HK-2 (cell line): ENCODE data around the gene ARFGEF2.
"Not testable (repeated sequence)": the region's sequence is repeated elsewhere in the genome, so short reads cannot be mapped to it uniquely, and the experiment has no call there.

ENCODE experiments used
- DNase-seq: peaks from one replicate; pipeline ENCODE4 v3.0.0-alpha.2; 2018; ENCODE audit not compliant: unreplicated experiment

The ARFGEF2 gene

DNA sequence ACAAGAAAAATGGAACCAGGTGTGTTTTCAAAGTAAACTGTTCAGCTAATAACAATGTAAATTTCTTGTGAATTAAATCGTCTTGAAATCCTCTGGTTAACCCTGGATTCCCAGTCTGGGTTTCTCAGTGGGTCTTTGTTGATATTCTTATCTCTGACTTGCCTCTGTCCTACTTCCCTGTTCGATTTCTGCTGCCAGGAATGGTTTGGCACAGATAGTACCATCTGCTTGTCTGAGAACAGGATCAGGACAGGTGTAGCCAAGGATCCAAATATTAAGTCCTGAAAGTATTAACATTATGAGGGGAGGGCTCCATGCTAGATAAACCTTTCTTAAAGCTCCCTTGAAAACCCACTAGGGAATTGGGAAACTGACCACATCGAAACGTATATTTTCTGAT, 30.1 kb downstream of the ARFGEF2 start:
- no peak for DNase-seq

DNA sequence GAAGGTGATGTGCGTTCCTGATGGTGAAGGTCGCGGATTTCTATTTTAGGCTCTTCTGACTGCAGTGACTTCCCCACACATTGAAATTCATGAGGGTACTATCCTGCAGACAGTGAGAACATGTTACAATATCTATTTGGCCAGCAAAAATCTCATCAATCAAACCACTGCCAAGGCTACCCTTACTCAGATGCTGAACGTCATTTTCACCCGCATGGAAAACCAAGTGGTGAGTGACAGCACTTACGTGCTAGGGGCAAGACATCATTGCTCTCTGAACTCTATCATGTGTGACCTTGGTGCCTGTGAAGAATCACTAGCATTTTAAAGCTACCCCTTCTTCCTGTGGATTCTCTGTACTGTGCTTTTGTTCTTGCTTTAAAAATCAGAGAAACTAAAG, 31.1 kb downstream of the ARFGEF2 start:
- no peak for DNase-seq

DNA sequence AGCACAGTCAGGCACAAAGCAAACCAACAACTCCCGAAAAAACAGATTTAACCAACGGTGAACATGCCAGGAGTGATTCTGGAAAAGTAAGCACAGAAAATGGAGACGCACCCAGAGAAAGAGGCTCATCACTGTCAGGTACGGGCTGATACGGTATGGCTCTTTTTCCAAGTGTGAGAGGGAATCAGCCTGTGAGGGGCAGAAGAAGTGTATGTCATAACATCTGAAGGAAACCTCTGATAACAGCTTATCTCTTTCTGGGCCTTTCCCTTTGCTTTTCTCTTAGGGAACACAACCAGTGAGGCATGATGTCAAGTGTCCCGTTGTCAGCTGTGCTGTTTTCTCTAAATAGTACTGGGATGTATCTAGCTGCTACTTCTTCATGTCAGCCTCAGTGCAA, 32.1 kb downstream of the ARFGEF2 start:
- no peak for DNase-seq

DNA sequence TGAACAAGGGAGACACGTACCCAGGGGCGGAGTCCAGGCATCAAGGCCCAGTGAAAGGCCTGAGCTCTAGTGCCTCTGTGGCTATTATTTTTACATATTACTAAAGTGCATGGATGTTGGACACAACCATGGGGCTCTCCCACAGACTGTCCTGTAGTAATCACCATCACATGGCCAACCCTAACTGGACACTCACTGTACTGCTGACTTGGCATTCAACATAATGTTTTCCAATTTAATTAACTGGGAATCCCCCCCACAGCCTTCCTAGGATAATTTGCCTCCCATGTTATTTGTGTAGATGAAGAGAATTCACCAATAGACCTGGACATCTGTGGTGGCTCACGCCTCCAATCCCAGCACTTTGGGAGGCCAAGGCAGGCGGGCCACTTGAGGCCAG, 34.5 kb downstream of the ARFGEF2 start:
- no peak for DNase-seq

DNA sequence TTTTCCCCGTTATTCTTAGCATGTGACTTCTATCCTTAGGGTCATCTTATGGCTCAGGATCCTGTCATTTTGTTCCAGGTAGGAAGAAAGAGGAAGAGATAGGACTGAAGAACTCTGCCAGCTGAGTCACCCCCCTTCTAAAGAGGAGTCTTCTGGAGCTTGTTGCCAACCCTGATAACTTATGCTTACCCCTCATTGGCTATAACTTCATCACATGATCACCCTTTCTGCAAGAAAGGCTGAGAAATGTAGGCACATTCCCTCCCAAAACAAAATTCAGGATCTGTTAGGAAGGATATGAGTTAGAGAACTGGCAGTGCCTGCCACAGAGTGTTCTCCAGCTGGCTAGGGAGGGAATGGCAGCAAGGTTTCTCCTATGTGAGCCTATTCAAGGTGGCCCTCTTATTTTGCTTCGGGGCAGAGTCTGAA, 35.6 kb downstream of the ARFGEF2 start:
- DNase-seq = no peak

DNA sequence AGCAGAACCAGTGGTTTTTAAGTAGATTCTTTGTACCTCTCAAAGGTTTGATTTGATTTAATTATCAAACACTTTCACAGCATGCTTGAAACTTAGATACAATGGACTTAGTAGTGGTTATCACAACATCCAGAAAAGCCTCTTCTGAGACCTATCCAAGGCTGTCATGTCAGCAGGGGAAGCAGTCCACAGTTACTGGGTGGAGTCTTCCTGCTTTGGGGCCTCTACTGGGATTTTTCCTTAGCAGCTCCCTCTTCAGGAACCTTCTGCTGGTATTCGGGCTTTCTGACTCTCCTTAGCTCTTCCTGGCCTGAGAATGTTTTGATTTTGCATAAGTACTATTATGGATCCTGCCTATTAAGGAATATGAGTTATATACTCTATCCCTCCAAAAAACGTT, 36.0 kb downstream of the ARFGEF2 start:
- DNase-seq = no peak

DNA sequence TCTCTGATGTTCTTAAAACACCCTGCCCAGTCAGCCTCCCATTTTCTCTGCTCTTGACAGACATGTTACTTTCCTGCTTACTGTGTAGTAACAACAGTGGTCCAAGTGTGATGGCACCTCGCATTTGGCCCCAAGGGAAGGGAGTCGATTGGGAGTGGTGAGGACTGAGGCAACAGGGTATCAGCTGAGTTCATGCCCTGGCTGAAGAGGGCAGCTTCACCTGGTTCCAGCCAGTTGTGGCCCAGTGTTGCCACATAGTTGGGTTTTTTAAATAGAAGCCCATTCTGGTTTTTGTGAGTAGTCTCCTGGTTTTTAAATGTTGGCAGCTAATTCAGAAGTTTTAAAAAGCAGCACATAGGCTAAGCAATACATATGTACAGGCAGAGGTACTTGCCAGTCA, 37.2 kb downstream of the ARFGEF2 start:
- no peak for DNase-seq

DNA sequence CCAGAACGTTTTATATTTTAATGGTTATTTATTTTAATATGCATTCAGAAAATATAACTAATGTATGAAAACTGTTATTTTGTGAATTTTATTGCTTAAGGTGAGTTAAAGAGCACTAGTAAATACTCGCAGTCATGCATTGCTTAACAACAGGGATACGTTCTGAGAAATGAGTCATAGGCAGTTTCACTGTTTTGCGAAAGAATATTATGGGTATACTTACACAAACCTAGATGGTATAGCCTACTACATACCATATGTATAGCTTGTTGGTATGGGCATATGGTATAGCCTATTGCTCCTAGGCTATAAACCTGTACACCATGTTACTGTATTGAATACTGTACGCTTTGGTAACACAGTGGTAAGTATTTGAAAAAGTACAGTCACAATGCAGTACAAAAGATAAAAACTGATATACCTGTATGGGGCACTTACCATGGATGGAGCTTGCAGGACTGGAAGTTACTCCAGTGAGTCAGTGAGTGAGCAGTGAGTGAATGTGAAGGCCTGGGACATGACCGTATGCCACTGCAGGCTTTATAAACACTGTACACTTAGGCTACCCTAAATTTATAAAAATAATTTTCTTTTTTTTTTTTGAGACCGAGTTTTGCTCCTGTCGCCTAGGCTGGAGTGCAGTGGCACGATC, 38.5 kb downstream of the ARFGEF2 start:
- no peak for DNase-seq

DNA sequence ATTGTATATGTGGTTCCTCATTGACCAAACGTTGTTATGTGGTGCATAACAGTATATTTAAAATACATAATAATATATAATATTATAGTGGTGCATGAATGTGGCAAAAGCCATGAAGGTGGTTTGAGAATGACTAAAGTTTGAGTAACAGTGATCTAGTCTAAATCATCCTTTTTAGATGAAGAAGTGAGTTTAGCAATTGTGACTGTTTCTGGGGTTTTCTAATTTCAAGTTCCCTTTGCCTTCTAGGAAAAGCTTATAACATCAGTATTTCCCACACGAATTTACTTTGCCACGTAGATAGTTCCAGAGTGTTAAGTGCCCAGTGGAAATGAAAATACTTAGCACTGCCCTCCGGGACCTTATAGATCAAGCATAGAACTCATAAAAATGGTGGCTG, 40.9 kb downstream of the ARFGEF2 start:
- no peak for DNase-seq

DNA sequence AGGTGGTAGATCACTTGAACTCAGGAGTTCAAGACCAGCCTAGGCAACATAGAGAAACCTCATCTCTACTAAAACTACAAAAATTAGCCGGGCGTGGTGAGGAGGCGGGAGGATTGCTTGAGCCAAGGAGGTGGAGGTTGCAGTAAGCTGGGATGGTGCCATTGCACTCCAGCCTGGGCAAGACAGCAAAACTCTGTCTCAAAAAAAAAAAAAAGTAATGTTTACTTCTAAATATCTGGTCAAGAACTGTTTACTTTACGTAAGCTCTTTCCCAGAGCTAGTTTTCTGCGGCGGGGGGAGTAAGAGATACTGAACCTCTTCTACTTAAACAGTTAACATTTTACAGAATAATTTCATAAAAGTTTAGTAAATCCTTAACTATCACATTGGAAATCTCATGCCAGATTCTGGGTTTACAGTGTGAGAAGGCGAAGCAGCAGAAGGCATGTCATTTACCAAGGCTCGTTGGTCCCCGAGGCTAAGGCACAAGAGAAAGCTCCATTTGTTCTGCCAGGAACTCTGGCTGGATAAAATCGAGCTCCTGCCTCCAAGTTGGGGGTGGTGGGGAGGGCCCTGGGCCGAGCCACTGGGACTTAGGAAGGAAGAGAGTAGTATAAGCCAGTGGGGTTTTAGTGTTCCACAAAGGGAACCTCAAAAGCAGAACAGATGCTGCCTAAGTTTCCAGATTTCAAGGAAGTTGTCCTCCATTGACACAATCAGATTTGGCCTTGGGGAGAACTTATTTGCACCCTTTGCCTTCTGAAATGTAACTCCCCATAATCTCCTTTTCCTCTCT, 41.7 kb downstream of the ARFGEF2 start:
- no peak for DNase-seq

DNA sequence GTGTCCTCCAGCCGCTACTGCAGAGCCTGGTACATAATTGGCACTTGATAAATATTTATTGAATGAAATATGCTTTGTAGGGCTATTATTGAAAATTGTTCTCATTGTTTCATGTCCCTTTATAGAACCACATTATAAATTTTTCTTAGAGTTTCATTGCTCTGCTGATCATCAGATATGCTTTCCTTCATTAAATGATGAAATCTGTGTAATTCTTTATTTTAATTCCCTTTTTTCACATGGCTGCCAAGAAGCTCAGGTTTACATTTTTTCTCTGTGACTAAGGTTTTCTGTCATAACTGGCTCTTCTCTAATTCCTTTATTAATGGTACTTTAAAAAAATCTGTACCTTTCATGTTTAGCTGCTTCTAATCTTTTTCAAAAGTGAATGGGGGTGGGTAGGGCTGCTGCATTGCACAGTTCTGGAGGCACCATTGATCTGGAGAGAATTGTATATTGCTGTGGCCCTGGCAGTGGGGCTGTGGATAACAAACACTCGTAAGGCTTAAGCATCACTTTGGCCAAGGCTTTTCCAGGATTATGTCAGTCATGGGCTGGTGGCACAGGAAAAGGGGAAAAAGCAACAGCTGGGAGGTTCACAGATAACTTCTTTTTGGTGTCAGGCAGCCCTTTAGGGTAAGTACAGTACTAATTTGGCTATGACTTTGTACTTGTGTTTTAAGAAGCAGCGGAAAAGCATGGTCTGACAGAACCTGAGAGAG, 43.8 kb downstream of the ARFGEF2 start:
- no peak for DNase-seq

DNA sequence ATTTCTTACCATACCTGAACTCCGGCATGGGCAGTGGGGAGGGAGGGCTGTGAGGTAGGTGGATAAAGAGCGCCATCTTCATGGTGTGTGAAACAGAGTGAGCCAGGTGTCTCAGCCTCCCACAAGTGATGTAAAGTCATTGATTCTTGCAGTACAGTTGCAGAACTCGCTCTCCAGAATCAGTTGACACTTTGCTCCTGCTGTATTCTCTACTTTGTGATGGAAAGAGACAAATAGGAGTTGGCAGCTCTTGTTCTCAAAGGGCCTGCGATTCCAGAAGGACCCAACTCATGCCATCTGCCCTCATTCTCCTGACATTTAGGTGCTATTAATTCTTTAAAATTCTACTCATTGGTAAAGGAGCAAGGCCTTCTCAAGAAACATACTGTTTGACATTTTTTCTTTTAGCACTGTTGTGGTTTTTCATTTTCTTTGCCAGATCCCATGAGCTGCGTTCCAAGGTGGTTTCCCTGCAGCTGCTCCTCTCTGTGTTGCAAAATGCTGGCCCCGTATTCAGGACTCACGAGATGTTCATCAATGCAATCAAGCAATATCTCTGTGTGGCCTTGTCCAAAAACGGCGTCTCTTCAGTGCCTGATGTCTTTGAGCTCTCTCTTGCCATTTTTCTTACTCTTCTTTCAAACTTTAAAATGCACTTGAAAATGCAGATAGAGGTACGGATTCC, 49.3 kb downstream of the ARFGEF2 start:
- DNase-seq = no peak

DNA sequence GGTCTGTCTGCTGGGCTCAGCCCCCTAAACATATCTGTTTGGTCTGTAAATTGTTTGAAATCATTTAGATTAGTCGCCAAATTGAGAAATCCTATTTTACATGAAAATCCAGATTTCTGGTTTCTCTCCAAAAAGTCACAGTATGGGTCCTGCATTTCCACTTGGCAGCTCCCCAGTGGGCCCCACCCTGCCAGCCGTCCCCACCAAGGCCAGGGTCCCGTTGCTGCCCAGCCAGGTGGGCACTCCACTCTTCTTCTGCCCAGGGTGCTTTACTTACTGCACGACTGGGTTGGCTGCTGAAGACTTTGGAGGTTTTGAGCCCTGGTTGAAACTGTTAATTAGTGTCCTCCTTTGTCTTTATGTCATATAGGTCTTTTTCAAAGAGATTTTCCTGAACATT, 50.4 kb downstream of the ARFGEF2 start:
- DNase-seq = no peak

DNA sequence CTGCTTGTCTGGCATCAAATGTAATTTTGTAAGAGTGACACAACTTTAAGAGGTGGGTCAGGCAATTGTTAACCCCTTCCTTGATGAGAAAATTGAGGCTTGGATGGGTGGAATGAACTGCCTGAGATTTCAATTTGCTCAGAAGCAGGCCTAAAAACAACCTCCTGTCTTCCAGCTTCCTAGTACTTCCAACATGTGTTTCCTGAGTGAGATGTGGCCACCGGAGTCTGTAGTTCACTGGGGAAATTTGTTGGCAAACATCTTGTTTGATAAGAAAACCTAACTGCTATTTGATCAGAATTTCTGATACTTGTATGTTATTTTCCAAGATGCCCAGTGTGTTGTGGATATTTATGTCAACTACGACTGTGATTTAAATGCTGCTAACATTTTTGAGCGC, 51.3 kb downstream of the ARFGEF2 start:
- no peak for DNase-seq

DNA sequence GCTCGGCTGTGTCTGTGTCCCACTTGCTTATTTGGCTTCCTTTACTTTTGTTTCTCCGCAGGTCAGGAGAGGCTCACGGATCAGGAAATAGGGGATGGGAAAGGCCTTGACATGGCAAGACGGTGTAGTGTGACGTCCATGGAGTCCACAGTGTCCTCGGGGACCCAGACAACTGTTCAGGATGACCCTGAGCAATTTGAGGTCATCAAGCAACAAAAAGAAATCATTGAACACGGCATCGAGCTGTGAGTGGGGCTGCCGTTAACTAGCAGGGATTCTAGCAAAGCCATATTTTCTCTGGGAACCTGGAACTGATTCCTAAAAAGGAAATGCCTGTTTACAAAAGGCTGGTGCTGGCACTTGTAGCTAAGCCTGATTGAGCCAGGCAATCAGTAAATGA, 54.4 kb downstream of the ARFGEF2 start:
- no peak for DNase-seq

DNA sequence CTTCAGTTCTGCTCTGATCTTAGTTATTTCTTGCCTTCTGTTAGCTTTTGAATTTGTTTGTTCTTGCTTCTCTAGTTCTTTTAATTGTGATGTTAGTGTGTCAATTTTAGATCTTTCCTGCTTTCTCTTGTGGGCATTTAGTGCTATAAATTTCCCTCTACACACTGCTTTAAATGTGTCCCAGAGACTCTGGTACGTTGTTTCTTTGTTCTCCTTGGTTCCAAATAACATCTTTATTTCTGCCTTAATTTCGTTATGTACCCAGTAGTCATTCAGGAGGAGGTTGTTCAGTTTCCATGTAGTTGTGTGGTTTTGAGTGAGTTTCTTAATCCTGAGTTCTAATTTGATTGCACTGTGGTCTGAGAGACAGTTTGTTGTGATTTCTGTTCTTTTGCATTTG, 58.5 kb downstream of the ARFGEF2 start:
- not testable (repeated sequence) for DNase-seq

DNA sequence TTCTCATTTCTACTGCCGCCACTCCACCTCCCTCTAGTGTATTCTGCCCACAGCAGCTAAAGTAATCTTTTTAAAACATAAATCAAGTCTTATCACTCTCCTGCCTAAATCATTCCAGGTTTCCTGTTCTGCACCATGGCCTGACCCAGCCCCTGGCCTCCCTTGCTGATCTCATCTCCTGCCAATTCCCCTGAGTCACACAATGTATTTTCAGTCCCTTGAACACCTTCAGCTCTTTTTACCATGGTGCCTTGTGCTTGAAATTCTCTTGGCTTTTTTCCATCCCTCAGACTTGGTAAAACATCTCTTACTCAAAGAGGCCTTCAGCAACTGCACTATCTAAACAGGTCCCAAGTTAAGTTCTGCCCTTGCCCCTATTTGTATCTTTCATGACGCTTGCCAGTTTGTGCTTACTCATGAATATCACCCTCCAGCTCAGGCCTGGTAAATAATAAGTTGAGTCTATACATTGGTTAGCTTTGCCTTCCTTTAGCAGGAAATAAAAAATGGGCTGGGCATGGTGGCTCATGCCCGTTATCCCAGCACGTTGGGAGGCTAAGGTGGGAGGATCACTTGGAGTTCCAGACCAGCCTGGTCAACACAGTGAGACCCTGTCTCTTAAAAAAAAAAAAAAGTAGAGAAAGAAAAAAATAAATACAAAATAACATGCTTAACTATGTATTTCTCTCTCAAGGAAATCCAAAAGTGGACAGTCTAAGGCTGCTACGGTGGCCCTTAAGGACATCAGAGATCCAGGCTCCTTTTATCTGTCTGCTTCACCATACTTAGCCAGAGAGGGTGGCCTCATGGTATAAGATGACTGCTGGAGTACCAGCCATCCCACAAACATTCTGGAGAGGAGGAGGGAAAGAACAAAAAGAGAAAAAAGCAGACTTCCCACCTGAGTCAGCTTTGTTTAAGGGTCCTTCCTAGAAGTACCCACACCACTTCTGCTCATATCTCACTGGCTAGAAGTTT, 62.2 kb downstream of the ARFGEF2 start:
- peak; percentile 82 for DNase-seq

DNA sequence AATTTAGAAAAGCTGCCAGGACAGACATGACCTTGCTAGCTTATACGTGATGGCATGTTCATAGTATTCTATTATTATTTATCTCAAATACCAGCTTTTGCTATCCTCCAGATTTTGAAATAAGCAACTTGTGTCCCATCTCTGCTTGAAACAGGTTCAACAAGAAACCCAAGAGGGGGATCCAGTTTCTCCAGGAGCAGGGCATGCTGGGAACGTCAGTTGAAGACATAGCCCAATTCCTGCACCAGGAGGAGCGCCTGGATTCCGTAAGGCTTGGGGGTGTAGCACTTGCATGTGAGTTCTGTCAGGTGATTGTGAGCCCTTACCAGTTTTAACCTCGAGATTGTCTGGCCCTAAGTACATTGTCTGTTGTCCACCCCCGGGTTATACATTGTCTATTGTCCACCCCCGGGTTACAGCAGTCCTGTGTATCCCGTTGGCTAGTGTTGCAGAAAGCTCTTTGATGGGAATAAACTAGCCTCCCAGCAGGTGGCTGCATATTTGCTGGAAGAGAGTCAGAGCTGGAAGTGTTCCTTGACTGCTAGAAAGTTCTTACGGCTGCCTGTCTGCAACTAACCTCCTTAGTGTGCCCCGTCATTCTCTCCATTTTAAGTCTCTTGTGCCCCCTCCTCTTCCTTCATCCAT, 63.2 kb downstream of the ARFGEF2 start:
- DNase-seq = no peak

DNA sequence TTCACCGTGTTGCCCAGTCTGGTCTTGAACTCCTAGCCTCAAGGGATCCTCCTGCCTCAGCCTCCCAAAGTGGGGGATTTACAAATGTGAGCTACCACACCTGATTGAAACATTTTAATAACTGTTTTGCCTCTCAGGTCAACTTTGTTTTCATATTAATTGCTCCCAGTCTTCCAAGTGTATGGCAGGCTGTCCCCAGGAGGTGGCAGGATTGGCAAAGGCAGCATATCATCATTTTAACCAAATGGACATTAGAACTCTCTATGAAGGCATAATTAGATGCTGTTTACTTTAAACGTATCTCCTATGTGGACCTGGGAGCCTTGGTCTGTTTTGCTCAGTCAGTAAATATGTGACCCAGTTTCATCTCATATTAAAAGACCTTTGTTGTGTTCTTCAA, 65.4 kb downstream of the ARFGEF2 start:
- no peak for DNase-seq

DNA sequence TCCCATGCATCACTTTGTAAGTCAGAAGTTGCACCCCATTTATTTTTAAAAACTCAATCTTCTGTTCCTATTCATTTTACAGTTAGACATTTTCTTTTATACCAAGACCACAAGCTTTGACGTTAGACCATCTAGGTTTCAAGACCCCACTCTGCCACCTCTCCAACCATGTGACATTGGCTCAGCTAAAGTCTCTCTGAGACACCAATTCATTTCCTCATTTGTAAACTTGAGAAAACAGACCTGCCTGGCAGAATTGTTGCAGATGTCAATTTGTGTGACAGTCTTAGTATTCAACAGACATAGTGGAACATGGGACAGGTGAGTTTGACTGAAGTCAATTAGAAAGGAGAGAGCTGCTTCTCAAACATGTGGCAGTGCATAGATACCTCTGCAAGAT, 69.0 kb downstream of the ARFGEF2 start:
- no peak for DNase-seq

DNA sequence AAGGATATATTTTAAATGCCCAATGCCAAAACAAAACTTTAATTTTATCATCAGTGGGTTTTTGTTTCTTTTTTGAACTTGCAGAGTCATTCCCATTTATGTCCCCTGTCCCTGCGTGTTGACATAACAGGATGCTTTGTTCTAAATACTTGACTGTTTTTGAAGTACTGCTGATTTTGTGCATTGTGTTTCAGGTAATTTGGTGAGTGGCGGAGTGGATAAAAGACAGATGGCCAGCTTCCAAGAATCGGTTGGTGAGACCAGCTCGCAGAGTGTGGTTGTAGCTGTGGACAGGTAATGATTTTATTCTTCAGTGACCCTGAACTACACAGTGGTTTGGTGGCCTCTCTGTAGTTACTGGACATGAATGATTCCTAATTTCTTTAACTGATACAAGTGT, 74.1 kb downstream of the ARFGEF2 start:
- DNase-seq = no peak
